Measurements from ENCODE around the gene KLF2.

- TF ChIP-seq EZH2 (IDR thresholded peaks at IDR 0.05) (no peak), POLR2AphosphoS5 (IDR thresholded peaks at IDR 0.05; ENCODE audit: borderline replicate concordance, low read depth, low read length) (no peak), FOXP2 (optimal IDR thresholded peaks at IDR 0.05; ENCODE audit: control extremely low read depth, extremely low read length, insufficient read depth) (no peak)
Measured at GRCh38 chr19:16306728-16307402, 17.8 kb upstream of the KLF2 start.

Data from SK-N-MC (cell line).